IMR-90 (cell line): Measurements from ENCODE around the gene KCNIP3. TPM values are rescaled to one million over a fixed set of nuclear protein-coding genes. Genes with fewer than 3 reads are reported as not detected.

Experiments used
- ATAC-seq: fragments of 200-7000 bp; cut with Tn5 transposase; 2 replicates; pipeline ENCODE4 v1.9.1; 2020; ENCODE audit warnings: low read depth, mild to moderate bottlenecking, moderate library complexity
- BruUV-seq: library from RNA; stranded (reverse); fragments of 400-500 nt; replicated peaks from 2 replicates; lab custom pipeline; 2021; lab: Mats Ljungman, UMichigan
- CTCF ChIA-PET: fragments of 300-600 bp; formaldehyde crosslinking; extraction: SDS; loops from one replicate; lab custom pipeline; 2021; ENCODE audit warnings: antibody characterized with exemption; lab: Yijun Ruan, JAX
- POLR2A ChIA-PET: fragments of 300-600 bp; sonication (Branson Sonifier 250); formaldehyde crosslinking; loops from one replicate; lab custom pipeline; 2022; ENCODE audit warnings: antibody characterized with exemption; ENCODE audit not compliant: unreplicated experiment; lab: Charles Lee
- DNase-seq: peaks from one replicate; pipeline ENCODE4 v3.0.0; 2013
- H2AFZ ChIP-seq: replicated peaks from 2 replicates; pipeline ENCODE3; 2013; ENCODE audit warnings: low read length, mild to moderate bottlenecking; ENCODE audit not compliant: poor library complexity
- H2AK5ac ChIP-seq: 2 replicates; pipeline ENCODE4 v1.6.1; 2013; ENCODE audit warnings: low read depth, low read length, inconsistent platforms
- H2AK9ac ChIP-seq: replicated peaks from 2 replicates; pipeline ENCODE3; 2013; ENCODE audit warnings: mild to moderate bottlenecking, low read depth, low read length, moderate library complexity; ENCODE audit not compliant: poor library complexity
- H2BK120ac ChIP-seq: 2 replicates; pipeline ENCODE4 v1.6.1; 2013; ENCODE audit warnings: low read depth, low read length, inconsistent platforms
- H2BK15ac ChIP-seq: 3 replicates; pipeline ENCODE4 v1.6.1; 2013; ENCODE audit warnings: low read depth, low read length, inconsistent platforms
- H2BK20ac ChIP-seq: 2 replicates; pipeline ENCODE4 v1.6.1; 2013; ENCODE audit warnings: low read depth, mild to moderate bottlenecking, inconsistent platforms, low read length, moderate library complexity
- H2BK5ac ChIP-seq: 2 replicates; pipeline ENCODE4 v1.6.1; 2013; ENCODE audit warnings: mild to moderate bottlenecking, low read depth, low read length, inconsistent platforms; ENCODE audit not compliant: poor library complexity, severe bottlenecking
- H3K14ac ChIP-seq: replicated peaks from 2 replicates; pipeline ENCODE4 v1.6.1; 2013; ENCODE audit warnings: low read depth, low read length, inconsistent platforms
- H3K18ac ChIP-seq: 2 replicates; pipeline ENCODE4 v1.6.1; 2013; ENCODE audit warnings: low read depth, low read length, control low read depth
- H3K23ac ChIP-seq: 2 replicates; pipeline ENCODE4 v1.6.1; 2013; ENCODE audit warnings: low read depth, low read length, inconsistent platforms
- H3K27ac ChIP-seq: 2 replicates; pipeline ENCODE4 v1.5.1; 2013; ENCODE audit warnings: mild to moderate bottlenecking, control low read depth, low read length; ENCODE audit not compliant: insufficient read depth
- H3K27me3 ChIP-seq: 2 replicates; pipeline ENCODE4 v1.6.1; 2013; ENCODE audit warnings: low read length; ENCODE audit not compliant: control insufficient read depth, insufficient read depth
- H3K36me3 ChIP-seq: 2 replicates; pipeline ENCODE4 v1.6.1; 2013; ENCODE audit warnings: low read length, mixed read lengths; ENCODE audit not compliant: control insufficient read depth, insufficient read depth
- H3K4ac ChIP-seq: 2 replicates; pipeline ENCODE4 v1.6.1; 2013; ENCODE audit warnings: low read depth, low read length, inconsistent platforms
- H3K4me1 ChIP-seq: 2 replicates; pipeline ENCODE4 v1.6.1; 2013; ENCODE audit warnings: low read length, mixed read lengths; ENCODE audit not compliant: control insufficient read depth, insufficient read depth
- H3K4me2 ChIP-seq: 2 replicates; pipeline ENCODE4 v1.6.1; 2013; ENCODE audit warnings: low read depth, mild to moderate bottlenecking, control low read depth, low read length, moderate library complexity
- H3K4me3 ChIP-seq: 2 replicates; pipeline ENCODE4 v1.5.1; 2013; ENCODE audit warnings: low read depth, mild to moderate bottlenecking, control low read depth, low read length, moderate library complexity; ENCODE audit not compliant: insufficient read depth
- H3K56ac ChIP-seq: 2 replicates; pipeline ENCODE4 v1.6.1; 2013; ENCODE audit warnings: low read length, inconsistent platforms; ENCODE audit not compliant: insufficient read depth; ENCODE audit errors: extremely low read depth
- H3K79me1 ChIP-seq, 2 experiments: 2 replicates each; pipeline ENCODE4 v1.6.1; 2013; ENCODE audit warnings: low read length in 2 of 2, inconsistent platforms in 1 of 2, low read depth in 1 of 2
- H3K9ac ChIP-seq: 2 replicates; pipeline ENCODE4 v1.6.1; 2013; ENCODE audit warnings: low read depth, low read length, control low read depth
- H3K9me1 ChIP-seq: 2 replicates; pipeline ENCODE4 v1.6.1; 2013; ENCODE audit warnings: low read length, inconsistent platforms; ENCODE audit not compliant: insufficient read depth
- H3K9me3 ChIP-seq: 2 replicates; pipeline ENCODE4 v1.6.1; 2013; ENCODE audit warnings: low read length; ENCODE audit not compliant: control insufficient read depth, insufficient read depth
- H4K20me1 ChIP-seq: 2 replicates; pipeline ENCODE4 v1.6.1; 2013; ENCODE audit warnings: low read length, inconsistent platforms; ENCODE audit not compliant: insufficient read depth
- H4K5ac ChIP-seq: 2 replicates; pipeline ENCODE4 v1.6.1; 2013; ENCODE audit warnings: mild to moderate bottlenecking, low read depth, low read length, control low read depth
- H4K8ac ChIP-seq, 2 experiments: 2 replicates each; pipeline ENCODE4 v1.6.1; 2013; ENCODE audit warnings: low read depth in 2 of 2, low read length in 2 of 2, control low read depth in 1 of 2, inconsistent platforms in 1 of 2
- H4K91ac ChIP-seq: 2 replicates; pipeline ENCODE4 v1.6.1; 2013; ENCODE audit warnings: low read depth, low read length, inconsistent platforms; ENCODE audit not compliant: insufficient read depth
- BHLHE40 ChIP-seq: fragments of 150-350 bp; IDR thresholded peaks from 2 replicates; pipeline ENCODE4 v1.6.1; 2016; ENCODE audit warnings: mild to moderate bottlenecking, low read depth, low read length
- CEBPB ChIP-seq: IDR thresholded peaks from 2 replicates; pipeline ENCODE4 v1.6.1; 2012; ENCODE audit warnings: low read depth, low read length, improper control_type of control experiment
- FOS ChIP-seq: fragments of 150-350 bp; IDR thresholded peaks from 2 replicates; pipeline ENCODE4 v1.6.1; 2016; ENCODE audit warnings: low read depth, low read length
- MAZ ChIP-seq: IDR thresholded peaks from 2 replicates; pipeline ENCODE4 v1.6.1; 2012; ENCODE audit warnings: low read depth, mild to moderate bottlenecking, low read length, improper control_type of control experiment, moderate library complexity, borderline replicate concordance
- MXI1 ChIP-seq: IDR thresholded peaks from 2 replicates; pipeline ENCODE4 v1.6.1; 2012; ENCODE audit warnings: low read depth, mild to moderate bottlenecking, low read length, moderate library complexity, borderline replicate concordance
- NFE2L2 ChIP-seq: fragments of 150-350 bp; IDR thresholded peaks from 2 replicates; pipeline ENCODE4 v1.6.1; 2016; ENCODE audit warnings: low read depth, mild to moderate bottlenecking, low read length
- RAD21 ChIP-seq: IDR thresholded peaks from 2 replicates; pipeline ENCODE4 v1.6.1; 2012; ENCODE audit warnings: low read length, improper control_type of control experiment
- RCOR1 ChIP-seq: IDR thresholded peaks from 2 replicates; pipeline ENCODE4 v1.6.1; 2012; ENCODE audit warnings: mild to moderate bottlenecking, low read length, improper control_type of control experiment; ENCODE audit not compliant: insufficient replicate concordance
- SMC3 ChIP-seq: fragments of 150-350 bp; IDR thresholded peaks from 2 replicates; pipeline ENCODE4 v1.6.1; 2016; ENCODE audit warnings: low read depth, mild to moderate bottlenecking, antibody characterized with exemption, low read length, moderate library complexity
- WGBS, 2 experiments: methylation state at CpG; one replicate each; pipeline versions ENCODE4 v1.1.5 to v1.1.7; 2013; ENCODE audit warnings: missing lambda C conversion rate in 2 of 2; ENCODE audit not compliant: insufficient read length in 1 of 2; ENCODE audit errors: extremely low coverage in 2 of 2; 5-methylcytosine and 5-hydroxymethylcytosine counted together
- dilution Hi-C: fragments of 300-500 bp; cut with HindIII; formaldehyde crosslinking; loops from one replicate; pipeline ENCODE4 v1.14.3; 2018; ENCODE audit warnings: low sequenced_read_pairs; ENCODE audit not compliant: unreplicated experiment
- in situ Hi-C: fragments of 300-500 bp; cut with MboI; formaldehyde crosslinking; loops from 3 replicates; pipeline ENCODE4 v1.14.3; 2019; ENCODE audit warnings: low sequenced_read_pairs, inconsistent platforms, mixed read lengths
- intact Hi-C: fragments of 100-400 bp; cut with micrococcal nuclease; formaldehyde crosslinking; loops from 2 replicates; pipeline ENCODE4 v1.10.0; 2022
- polyA plus RNA-seq, 3 experiments: library from polyadenylated mRNA; depleted of rRNA; stranded (reverse); fragments of >200 nt; gene quantifications; 2 replicates each; pipeline ENCODE4 v1.2.3, GENCODE V29; 2012; ENCODE audit warnings: low replicate concordance in 1 of 3
- total RNA-seq: library from RNA; depleted of rRNA; stranded (reverse); fragments of >200 nt; gene quantifications from 2 replicates; pipeline ENCODE4 v1.2.3, GENCODE V29; 2012

Gene KCNIP3
- total and polyA plus RNA-seq, 2 of the 4 experiments (the other 2 are of a cell fraction), result 0.72 to 1.4 TPM

DNA sequence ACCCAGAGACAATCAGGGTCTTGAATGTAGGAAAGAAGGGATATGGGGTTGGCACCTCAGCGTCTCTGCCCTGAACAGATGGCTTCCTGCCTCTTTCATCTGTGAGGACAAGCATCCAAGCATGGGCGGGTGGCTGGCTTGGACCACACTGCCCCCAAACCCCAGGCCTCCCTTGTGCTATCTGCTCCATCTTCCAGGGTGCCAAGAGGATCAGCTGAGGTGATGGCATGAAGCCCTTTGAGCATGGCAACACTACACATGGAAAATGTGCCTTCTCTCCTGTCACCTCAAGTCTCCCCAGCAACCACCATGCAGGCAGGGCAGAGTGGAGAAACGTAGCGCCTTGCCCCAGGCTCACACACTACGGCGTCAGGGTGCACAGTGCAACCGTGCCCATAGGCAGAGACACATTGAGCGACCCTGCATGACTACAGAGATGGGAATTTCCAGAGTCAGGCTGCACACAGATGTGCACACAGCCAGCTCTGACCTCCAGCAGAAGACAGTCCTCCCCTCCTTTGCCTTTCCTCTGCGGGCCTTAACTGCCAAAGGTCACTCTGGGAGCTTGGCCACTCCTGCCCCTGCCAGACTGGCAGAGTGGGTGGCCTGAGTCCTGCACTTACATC is 1.5 kb downstream of the KCNIP3 start:
- H3K4me1 ChIP-seq, result no peaks in the 10 kb centered on the region; the same call in 1 of the 2 replicates
- no peaks in the 10 kb centered on the region for H3K9me1 ChIP-seq
- H3K27ac ChIP-seq, result no peak overlapping the region
- POLR2A ChIA-PET, result no interaction called here
- BruUV-seq, result no TSS peak
- no peak overlapping the region for H2BK20ac ChIP-seq
- H4K8ac ChIP-seq, result no peak overlapping the region
- H3K79me1 ChIP-seq, result no peaks in the 10 kb centered on the region
- no peak overlapping the region for H3K9ac ChIP-seq
- no peaks in the 10 kb centered on the region for H3K9me3 ChIP-seq
- no peak overlapping the region for H3K23ac ChIP-seq
- H2AK9ac ChIP-seq, result no peak overlapping the region
- H3K14ac ChIP-seq, result no peak overlapping the region
- H3K18ac ChIP-seq, result no peak overlapping the region
- H4K5ac ChIP-seq, result no peak overlapping the region
- CTCF ChIA-PET, result no interaction called here
- H2BK15ac ChIP-seq, result no peak overlapping the region
- TF ChIP-seq BHLHE40, result no peak
- no peak for TF ChIP-seq MAZ
- TF ChIP-seq RCOR1, result no peak
- no peak for TF ChIP-seq NFE2L2
- no peak for TF ChIP-seq CEBPB
- TF ChIP-seq RAD21, result no peak
- no peak for TF ChIP-seq SMC3
- no peak for TF ChIP-seq MXI1
- no peak for TF ChIP-seq FOS
- H2BK120ac ChIP-seq, result no peak overlapping the region
- intact Hi-C loops (no loop called here), dilution Hi-C loops (no loop called here), in situ Hi-C loops (no loop called here)
- H3K4me3 ChIP-seq, result no peak overlapping the region
- H3K36me3 ChIP-seq, result no peaks in the 10 kb centered on the region
- ATAC-seq (no peak), DNase-seq (no peak)
- H3K56ac ChIP-seq, result no peak overlapping the region
- H3K4me2 ChIP-seq, result no peak overlapping the region
- H2BK5ac ChIP-seq, result no peak overlapping the region
- no peak overlapping the region for H4K91ac ChIP-seq
- H3K27me3 ChIP-seq, result peaks cover 34% of the 10 kb centered on the region
- H4K20me1 ChIP-seq, result no peaks in the 10 kb centered on the region
- no peak overlapping the region for H2AK5ac ChIP-seq
- WGBS, 2 experiments, result 82% methylated on average over 2 of the region's 9 CpGs; no CpG with 5 or more reads in 1 of the 2 experiments
- no peak overlapping the region for H3K4ac ChIP-seq
- peak overlapping the region; percentile 32 for H2AFZ ChIP-seq
